GM18526 (cell line): ENCODE results near the gene FAM174C.

ENCODE experiments used
- POLR2A ChIP-seq: IDR thresholded peaks from 3 replicates; pipeline ENCODE4 v1.6.1; 2011; ENCODE audit not compliant: insufficient read length; ENCODE audit errors: extremely low read depth

Gene FAM174C

GRCh38 chr19:1290703-1291651 lies 15.6 kb downstream of the FAM174C start:
- no peak for TF ChIP-seq POLR2A

DNA sequence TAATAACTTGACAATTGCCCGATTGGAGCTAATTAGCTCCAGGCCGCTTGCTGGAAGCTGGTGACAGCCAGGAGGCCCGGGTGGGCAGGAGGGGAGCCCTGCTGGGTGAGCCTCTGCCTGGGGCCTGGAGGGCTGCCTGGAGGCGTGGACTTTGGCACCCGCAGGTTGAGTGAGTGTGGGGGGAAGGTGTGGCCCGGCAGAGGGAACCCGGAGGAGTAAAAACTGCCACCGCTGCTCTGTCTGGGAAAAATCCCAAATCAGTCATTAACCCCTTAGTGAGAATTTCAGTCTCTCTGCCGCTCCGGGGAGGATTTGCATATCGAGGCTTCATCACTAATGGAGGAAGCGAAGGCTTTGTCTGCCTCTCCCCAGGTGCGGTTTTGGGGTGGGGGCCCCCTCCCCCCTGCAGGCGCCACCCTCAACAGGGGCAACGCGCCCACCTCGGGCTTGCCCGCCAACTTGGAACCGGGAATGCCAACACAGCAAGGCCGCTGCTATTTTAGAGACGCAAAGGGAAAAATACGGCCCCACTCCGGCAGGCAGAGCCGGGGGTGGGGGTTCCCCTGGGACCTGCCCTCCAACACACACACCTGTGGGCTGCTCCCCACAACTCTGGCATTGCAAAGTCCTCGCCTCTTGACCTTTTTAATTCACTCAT lies 16.6 kb downstream of the FAM174C start:
- no peak for TF ChIP-seq POLR2A

DNA sequence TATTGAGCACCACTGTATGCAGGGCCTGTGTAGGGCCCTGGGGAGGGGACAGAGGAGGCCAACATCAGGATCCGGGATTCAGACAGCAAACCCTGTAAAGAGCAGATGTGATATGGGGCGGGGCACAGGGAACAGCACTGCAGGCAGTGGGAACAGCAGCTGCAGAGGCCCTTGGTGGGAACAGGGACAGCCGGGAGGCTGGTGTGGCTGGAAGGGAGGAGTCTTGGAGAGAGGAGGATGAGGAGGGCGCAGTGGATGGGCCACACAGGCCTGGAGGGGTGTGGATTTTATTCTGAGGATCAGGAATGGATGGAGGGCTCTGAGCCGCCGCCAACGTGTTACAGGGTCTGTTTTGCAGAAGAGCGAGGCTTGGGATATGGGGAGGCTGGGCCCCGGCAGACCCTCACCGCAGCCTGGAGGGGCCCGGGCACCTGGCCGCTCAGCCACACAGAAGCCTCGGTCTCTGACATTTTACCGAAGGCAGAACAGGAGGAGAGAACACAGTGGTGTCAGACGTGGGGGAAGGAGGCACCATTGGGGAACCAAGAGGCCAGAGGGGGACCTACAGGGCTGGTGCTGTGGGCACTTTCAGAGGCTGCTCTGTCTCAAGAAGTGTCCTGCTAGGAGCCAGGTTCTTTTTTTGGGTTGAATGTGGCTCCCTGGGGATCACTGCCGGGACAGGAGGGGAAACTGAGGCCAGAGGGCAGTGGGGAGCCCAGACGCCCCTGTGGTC lies 17.3 kb downstream of the FAM174C start:
- TF ChIP-seq POLR2A = no peak

GRCh38 chr19:1293782-1294604 lies 18.7 kb downstream of the FAM174C start:
- no peak for TF ChIP-seq POLR2A

GRCh38 chr19:1294688-1295087 lies 19.4 kb downstream of the FAM174C start:
- TF ChIP-seq POLR2A = no peak

GRCh38 chr19:1295169-1296012 lies 20.1 kb downstream of the FAM174C start:
- TF ChIP-seq POLR2A = no peak

- no peak for TF ChIP-seq POLR2A
These were observed 20.7 kb downstream of the FAM174C start for GRCh38 chr19:1296078-1296477.

DNA sequence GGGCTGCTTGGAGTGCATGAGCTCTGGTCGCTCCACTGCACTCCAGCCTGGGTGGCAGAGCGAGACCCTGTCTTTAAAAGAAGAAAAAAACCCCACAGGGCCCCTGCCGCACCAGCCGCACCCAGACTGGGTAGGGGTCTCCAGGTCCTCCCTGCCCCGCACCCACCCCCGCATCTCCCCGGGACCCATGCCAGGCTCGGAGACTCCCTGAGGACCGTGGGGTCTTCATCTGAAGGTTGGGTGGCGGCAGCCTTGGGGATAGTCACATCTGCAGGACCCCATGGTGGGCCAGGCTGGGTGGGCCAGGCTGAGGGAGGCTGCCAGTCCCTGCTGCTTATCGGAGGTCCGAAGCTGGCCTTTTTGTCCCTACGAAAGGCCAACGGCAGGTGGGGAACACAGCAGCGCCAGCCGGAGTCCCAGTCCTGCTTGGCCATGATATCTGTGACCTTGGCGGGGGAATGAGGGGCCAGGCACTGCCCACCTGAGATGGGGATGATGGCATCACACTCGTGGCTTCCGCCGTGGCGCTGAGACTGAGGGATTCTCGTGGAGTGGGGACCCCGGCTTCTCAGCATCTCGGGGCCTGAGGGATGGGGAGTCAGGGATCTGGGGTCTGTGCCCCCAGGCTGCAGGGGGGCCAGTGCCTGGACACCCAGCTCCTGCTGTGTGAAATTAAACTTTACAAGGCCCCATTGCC lies 21.4 kb downstream of the FAM174C start:
- TF ChIP-seq POLR2A = no peak

DNA sequence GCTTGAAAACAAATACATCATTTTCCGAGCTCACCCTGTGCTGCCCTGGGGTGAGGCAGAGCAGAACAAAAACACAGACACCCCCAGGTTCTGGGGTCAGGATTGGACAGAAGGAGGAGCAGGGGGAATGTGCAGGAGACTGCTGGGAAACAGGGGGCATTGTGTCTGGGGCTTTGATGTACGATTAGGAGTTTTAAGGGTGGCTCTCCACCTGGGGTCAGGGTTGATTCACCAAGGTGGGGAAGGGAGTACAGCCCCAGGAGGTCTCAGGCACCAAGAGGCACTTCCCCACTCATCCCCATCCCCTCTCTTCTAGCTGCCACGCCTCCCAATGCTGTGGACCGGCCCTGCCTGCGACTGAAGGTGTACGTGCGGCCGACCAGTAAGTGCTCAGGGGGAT lies 22.9 kb downstream of the FAM174C start:
- TF ChIP-seq POLR2A = no peak

- TF ChIP-seq POLR2A = no peak
These were observed 24.5 kb downstream of the FAM174C start for GRCh38 chr19:1299801-1300200.

GRCh38 chr19:1300744-1301490 lies 25.6 kb downstream of the FAM174C start:
- TF ChIP-seq POLR2A = no peak

GRCh38 chr19:1302533-1303239 lies 27.4 kb downstream of the FAM174C start:
- TF ChIP-seq POLR2A = no peak

DNA sequence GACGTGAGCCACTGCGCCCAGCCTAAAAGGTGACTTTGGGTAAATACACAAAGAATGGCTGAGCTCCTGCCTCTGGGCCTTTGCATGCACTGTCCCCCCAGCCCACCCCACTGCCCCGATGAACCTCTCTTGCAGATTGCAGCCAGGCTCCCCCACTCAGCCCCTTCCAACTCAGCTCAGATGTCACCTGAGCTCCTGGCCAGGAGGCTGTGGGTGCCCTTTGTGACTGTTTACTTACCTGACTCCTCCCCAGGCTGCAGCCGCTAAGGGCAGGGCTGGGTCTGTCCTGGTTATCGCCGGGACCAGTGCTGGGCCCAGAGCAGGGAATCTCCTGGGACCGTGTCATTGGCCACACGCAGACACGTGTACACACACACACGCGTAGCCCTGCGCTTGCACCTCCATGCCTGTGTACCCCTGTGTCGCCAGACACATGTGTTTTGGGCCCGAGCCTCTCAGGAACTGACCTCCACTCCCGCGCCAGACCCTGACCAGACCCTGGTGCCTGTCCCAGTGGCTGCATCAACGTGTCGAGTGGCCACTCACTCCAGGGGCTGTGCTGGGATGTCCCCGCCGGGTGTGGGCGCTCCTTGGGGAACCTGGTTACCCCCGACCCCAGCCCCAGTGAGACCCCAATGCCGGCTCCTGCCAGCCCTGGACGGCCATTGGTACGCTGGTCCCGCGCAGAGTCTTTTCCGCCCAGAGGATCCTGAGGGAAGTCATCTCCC lies 29.0 kb downstream of the FAM174C start:
- TF ChIP-seq POLR2A = no peak
